Neural progenitor cell (in vitro differentiated cells): ENCODE results near the gene SRSF8.

ENCODE experiments used
- EZH2 ChIP-seq: fragments of 200-600 bp; sonication (generic); IDR thresholded peaks from 2 replicates; pipeline ENCODE4 v1.6.1; 2017; ENCODE audit warnings: antibody characterized with exemption, mild to moderate bottlenecking, moderate library complexity
- EZH2phosphoT487 ChIP-seq: fragments of 200-600 bp; sonication (generic); IDR thresholded peaks from 2 replicates; pipeline ENCODE4 v1.6.1; 2017; ENCODE audit warnings: antibody characterized with exemption
- TF ChIP-seq, protein P1 (sequence below): fragments of 200-600 bp; sonication (generic); IDR thresholded peaks from 2 replicates; pipeline ENCODE4 v1.5.1; 2017; ENCODE audit warnings: antibody characterized with exemption, mild to moderate bottlenecking

DNA sequence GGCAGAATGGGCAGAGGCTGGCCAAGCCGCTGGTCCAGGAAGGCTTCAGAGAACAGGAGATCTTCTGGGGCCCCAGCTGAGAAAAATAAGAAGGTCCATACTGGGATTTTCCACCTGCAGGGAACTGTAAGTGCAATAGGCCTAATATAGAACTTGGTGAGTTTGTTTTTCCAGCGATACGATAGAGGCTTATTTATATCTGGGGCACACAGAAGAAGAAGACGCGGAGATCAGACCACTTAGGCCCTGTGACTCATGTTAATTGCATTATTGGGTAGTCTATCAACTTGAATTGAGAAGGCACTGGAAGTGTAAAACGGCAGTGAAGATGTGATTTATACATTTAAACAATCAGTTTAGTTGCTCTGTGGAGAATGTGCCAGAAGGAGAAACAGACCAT lies 7.7 kb upstream of the SRSF8 start:
- TF ChIP-seq, protein P1, sequence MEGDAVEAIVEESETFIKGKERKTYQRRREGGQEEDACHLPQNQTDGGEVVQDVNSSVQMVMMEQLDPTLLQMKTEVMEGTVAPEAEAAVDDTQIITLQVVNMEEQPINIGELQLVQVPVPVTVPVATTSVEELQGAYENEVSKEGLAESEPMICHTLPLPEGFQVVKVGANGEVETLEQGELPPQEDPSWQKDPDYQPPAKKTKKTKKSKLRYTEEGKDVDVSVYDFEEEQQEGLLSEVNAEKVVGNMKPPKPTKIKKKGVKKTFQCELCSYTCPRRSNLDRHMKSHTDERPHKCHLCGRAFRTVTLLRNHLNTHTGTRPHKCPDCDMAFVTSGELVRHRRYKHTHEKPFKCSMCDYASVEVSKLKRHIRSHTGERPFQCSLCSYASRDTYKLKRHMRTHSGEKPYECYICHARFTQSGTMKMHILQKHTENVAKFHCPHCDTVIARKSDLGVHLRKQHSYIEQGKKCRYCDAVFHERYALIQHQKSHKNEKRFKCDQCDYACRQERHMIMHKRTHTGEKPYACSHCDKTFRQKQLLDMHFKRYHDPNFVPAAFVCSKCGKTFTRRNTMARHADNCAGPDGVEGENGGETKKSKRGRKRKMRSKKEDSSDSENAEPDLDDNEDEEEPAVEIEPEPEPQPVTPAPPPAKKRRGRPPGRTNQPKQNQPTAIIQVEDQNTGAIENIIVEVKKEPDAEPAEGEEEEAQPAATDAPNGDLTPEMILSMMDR: no peak
- TF ChIP-seq EZH2phosphoT487: no peak
- no peak for TF ChIP-seq EZH2
